ENCODE data around the gene EPB41. TPM values are rescaled to one million over a fixed set of nuclear protein-coding genes. Genes with fewer than 3 reads are reported as not detected.
"Not testable (repeated sequence)": the region's sequence is repeated elsewhere in the genome, so short reads cannot be mapped to it uniquely, and the experiment has no call there.

EPB41 gene
- total RNA-seq, 2 experiments from 2014 or later, result 138 to 145 TPM

GRCh38 chr1:29033829-29034466 is 119.6 kb downstream of the EPB41 start:
- Histone ChIP-seq H3K27me3 (ENCODE audit: control insufficient read depth in 1 of 2, insufficient read depth in 2 of 2, low read length in 2 of 2) (no peaks in the 10 kb centered on the region), H3K9me3 (ENCODE audit: control insufficient read depth in 1 of 2, insufficient read depth in 1 of 2, low read length in 2 of 2) (no peaks in the 10 kb centered on the region), H3K27ac (ENCODE audit: low read depth in 1 of 2, low read length in 2 of 2) (no peak overlapping the region), H3K4me3 (ENCODE audit: low read length) (no peak overlapping the region), H3K36me3 (ENCODE audit: insufficient read depth, low read length) (peaks cover 71% of the 10 kb centered on the region), H3K4me1 (ENCODE audit: insufficient read depth, low read length) (no peaks in the 10 kb centered on the region)
- no peak overlapping the region for H3K4me3 Mint-ChIP-seq
- peaks cover 98% of the 10 kb centered on the region for H3K36me3 Mint-ChIP-seq (ENCODE audit: low read depth)
- peaks cover 8% of the 10 kb centered on the region for H3K4me1 Mint-ChIP-seq (ENCODE audit: low read depth)
- TF ChIP-seq CTCF (IDR thresholded peaks at IDR 0.05), result peak; percentile 78
- intact Hi-C loops (cut with DNase I, micrococcal nuclease), result loop anchor here (1.0 to 5.0 kb wide), 3 partner anchors 152 to 247 kb away; no protein-coding TSS in a partner anchor
- H3K27me3 Mint-ChIP-seq, result no peaks in the 10 kb centered on the region
- DNase-seq (peak in 3 of 14 experiments; percentile 56 to 62 (median 60)), ATAC-seq (ENCODE audit: poor library complexity) (peak; percentile 57)
- no peaks in the 10 kb centered on the region for H3K9me3 Mint-ChIP-seq
- ChIA-PET POLR2A (interaction anchor here (0.6 to 2.9 kb wide), 5 partner anchors 120 to 192 kb away, joined by 3 to 14 read pairs (median 5); partner anchors contain the start of gene EPB41), CTCF (interaction anchor here (0.5 to 11.9 kb wide), 12 partner anchors 9 to 259 kb away, joined by 3 to 113 read pairs (median 6); no protein-coding TSS in a partner anchor)
- no peak overlapping the region for H3K27ac Mint-ChIP-seq

GRCh38 chr1:29043274-29043965 is 129.1 kb downstream of the EPB41 start:
- Histone ChIP-seq H3K27ac (ENCODE audit: low read depth in 1 of 2, low read length in 2 of 2) (no peak overlapping the region), H3K9me3 (ENCODE audit: control insufficient read depth in 1 of 2, insufficient read depth in 1 of 2, low read length in 2 of 2) (no peaks in the 10 kb centered on the region), H3K36me3 (ENCODE audit: insufficient read depth, low read length) (peaks cover 68% of the 10 kb centered on the region), H3K27me3 (ENCODE audit: control insufficient read depth in 1 of 2, insufficient read depth in 2 of 2, low read length in 2 of 2) (no peaks in the 10 kb centered on the region), H3K4me1 (ENCODE audit: insufficient read depth, low read length) (no peaks in the 10 kb centered on the region), H3K4me3 (ENCODE audit: low read length) (no peak overlapping the region)
- DNase-seq (no peak), ATAC-seq (ENCODE audit: poor library complexity) (no peak)
- Mint-ChIP-seq H3K9me3 (no peaks in the 10 kb centered on the region), H3K4me1 (ENCODE audit: low read depth) (no peaks in the 10 kb centered on the region), H3K36me3 (ENCODE audit: low read depth) (peaks cover 68% of the 10 kb centered on the region), H3K27ac (no peak overlapping the region), H3K27me3 (no peaks in the 10 kb centered on the region), H3K4me3 (no peak overlapping the region)
- ChIA-PET POLR2A (interaction anchor here (1.0 kb wide), 1 partner anchor 38 kb away, joined by 5 read pairs; no protein-coding TSS in a partner anchor), CTCF (interaction anchor here (1.2 to 1.5 kb wide), 2 partner anchors 161 to 166 kb away, joined by 3 to 4 read pairs; no protein-coding TSS in a partner anchor)
- intact Hi-C loops (cut with DNase I, micrococcal nuclease), result no loop called here
- TF ChIP-seq CTCF (IDR thresholded peaks at IDR 0.05), result no peak

GRCh38 chr1:29044010-29044409 is 129.6 kb downstream of the EPB41 start:
- Mint-ChIP-seq H3K27me3 (no peaks in the 10 kb centered on the region), H3K27ac (no peak overlapping the region), H3K36me3 (ENCODE audit: low read depth) (peaks cover 68% of the 10 kb centered on the region), H3K9me3 (no peaks in the 10 kb centered on the region), H3K4me3 (no peak overlapping the region), H3K4me1 (ENCODE audit: low read depth) (no peaks in the 10 kb centered on the region)
- CTCF ChIA-PET, result interaction anchor here (1.2 to 1.5 kb wide), 2 partner anchors 162 to 167 kb away, joined by 3 to 4 read pairs; no protein-coding TSS in a partner anchor
- ATAC-seq (ENCODE audit: poor library complexity), result no peak
- Histone ChIP-seq H3K27ac (ENCODE audit: low read depth in 1 of 2, low read length in 2 of 2) (no peak overlapping the region), H3K4me1 (ENCODE audit: insufficient read depth, low read length) (no peaks in the 10 kb centered on the region), H3K4me3 (ENCODE audit: low read length) (no peak overlapping the region), H3K36me3 (ENCODE audit: insufficient read depth, low read length) (peaks cover 64% of the 10 kb centered on the region), H3K27me3 (ENCODE audit: control insufficient read depth in 1 of 2, insufficient read depth in 2 of 2, low read length in 2 of 2) (no peaks in the 10 kb centered on the region), H3K9me3 (ENCODE audit: control insufficient read depth in 1 of 2, insufficient read depth in 1 of 2, low read length in 2 of 2) (no peaks in the 10 kb centered on the region)
- POLR2A ChIA-PET, result interaction anchor here (0.8 to 1.0 kb wide), 2 partner anchors 38 to 57 kb away, joined by 4 to 5 read pairs; no protein-coding TSS in a partner anchor
- no peak for DNase-seq
- intact Hi-C loops (cut with DNase I, micrococcal nuclease), result no loop called here
- no peak for TF ChIP-seq CTCF (IDR thresholded peaks at IDR 0.05)

GRCh38 chr1:29045663-29046062 is 131.3 kb downstream of the EPB41 start:
- H3K27me3 ChIP-seq (ENCODE audit: control insufficient read depth in 1 of 2, insufficient read depth in 2 of 2, low read length in 2 of 2); H3K27ac ChIP-seq (ENCODE audit: low read depth in 1 of 2, low read length in 2 of 2); intact Hi-C loops (cut with DNase I, micrococcal nuclease); H3K4me1 ChIP-seq (ENCODE audit: insufficient read depth, low read length); H3K9me3 ChIP-seq (ENCODE audit: control insufficient read depth in 1 of 2, insufficient read depth in 1 of 2, low read length in 2 of 2); H3K27ac Mint-ChIP-seq; ATAC-seq (ENCODE audit: poor library complexity); CTCF ChIA-PET; H3K4me3 ChIP-seq (ENCODE audit: low read length); POLR2A ChIA-PET; H3K9me3 Mint-ChIP-seq; H3K4me1 Mint-ChIP-seq (ENCODE audit: low read depth); H3K27me3 Mint-ChIP-seq; H3K4me3 Mint-ChIP-seq; DNase-seq: not testable (repeated sequence)
- peaks cover 71% of the 10 kb centered on the region for H3K36me3 Mint-ChIP-seq (ENCODE audit: low read depth)
- peaks cover 60% of the 10 kb centered on the region for H3K36me3 ChIP-seq (ENCODE audit: insufficient read depth, low read length)

Measured in CD4-positive, alpha-beta T cell (primary cell).